Measurements from ENCODE around the gene TCP10L. TPM values are rescaled to one million over a fixed set of nuclear protein-coding genes. Genes with fewer than 3 reads are reported as not detected.

Gene TCP10L
- total RNA-seq, 1 donor from 2014 or later: 0.78 TPM

GRCh38 chr21:32539378-32539777, 45.9 kb downstream of the TCP10L start:
- DNase-seq (no peak), ATAC-seq (no peak)
- Histone ChIP-seq H3K36me3 (no peaks in the 10 kb centered on the region), H3K4me3 (no peak overlapping the region), H3K9me3 (no peaks in the 10 kb centered on the region), H3K27ac (no peak overlapping the region), H3K4me1 (no peaks in the 10 kb centered on the region), H3K27me3 (no peaks in the 10 kb centered on the region)
- intact Hi-C loops (cut with DNase I): no loop called here
- TF ChIP-seq CTCF (IDR thresholded peaks at IDR 0.05): no peak

DNA sequence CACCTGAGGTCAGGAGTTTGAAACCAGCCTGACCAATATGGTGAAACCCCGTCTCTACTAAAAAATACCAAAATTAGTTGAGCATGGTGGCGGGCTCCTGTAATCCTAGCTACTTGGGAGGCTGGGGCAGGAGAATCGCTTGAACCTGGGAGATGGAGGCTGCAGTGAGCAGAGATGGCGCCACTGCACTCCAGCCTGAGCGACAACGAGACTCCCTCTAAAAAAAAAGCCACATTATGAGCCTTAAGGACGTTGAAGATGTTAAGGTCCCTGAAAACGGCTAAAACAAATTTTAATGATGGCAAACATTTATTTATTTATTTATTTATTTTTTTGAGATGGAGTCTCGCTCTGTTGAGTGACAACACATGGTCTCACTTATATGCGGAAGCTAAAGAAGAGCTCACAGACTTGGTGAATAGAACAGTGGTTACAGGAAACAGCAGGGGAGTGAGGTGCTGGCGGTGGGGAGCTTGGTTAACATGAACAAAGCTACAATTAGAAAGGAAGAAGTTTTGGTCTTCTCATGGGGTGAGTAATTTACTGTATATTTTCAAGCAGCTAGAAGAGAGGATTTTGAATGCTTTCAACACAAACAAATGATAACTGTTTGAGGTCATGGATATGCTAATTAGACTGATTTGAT, 47.1 kb downstream of the TCP10L start:
- no peak for DNase-seq
- intact Hi-C loops (cut with DNase I): no loop called here
- H3K9me3 ChIP-seq: no peaks in the 10 kb centered on the region
- no peaks in the 10 kb centered on the region for H3K36me3 ChIP-seq
- H3K27me3 ChIP-seq: no peaks in the 10 kb centered on the region
- TF ChIP-seq CTCF (IDR thresholded peaks at IDR 0.05): no peak
- H3K4me1 ChIP-seq: no peaks in the 10 kb centered on the region
- ATAC-seq: no peak
- no peak overlapping the region for H3K4me3 ChIP-seq
- no peak overlapping the region for H3K27ac ChIP-seq

DNA sequence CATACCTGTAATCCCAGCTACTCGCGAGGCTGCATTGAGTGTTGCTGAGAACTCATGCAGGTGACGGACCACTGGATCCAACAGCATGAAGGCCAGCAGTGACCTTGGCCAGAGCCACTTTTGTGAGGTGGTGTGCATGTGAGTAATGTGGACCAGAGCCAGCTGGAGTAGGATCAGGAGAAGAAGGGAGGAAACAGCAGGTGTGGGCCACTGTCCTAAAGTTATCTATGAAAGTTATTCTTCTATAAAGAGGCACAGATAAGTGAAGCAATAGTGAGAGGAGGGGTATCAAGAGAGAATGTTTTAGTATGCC, 47.8 kb downstream of the TCP10L start:
- intact Hi-C loops (cut with DNase I): no loop called here
- no peak for TF ChIP-seq CTCF (IDR thresholded peaks at IDR 0.05)
- no peaks in the 10 kb centered on the region for H3K36me3 ChIP-seq
- no peaks in the 10 kb centered on the region for H3K4me1 ChIP-seq
- ATAC-seq (no peak), DNase-seq (no peak)
- H3K9me3 ChIP-seq: no peaks in the 10 kb centered on the region
- no peak overlapping the region for H3K27ac ChIP-seq
- H3K27me3 ChIP-seq: no peaks in the 10 kb centered on the region
- no peak overlapping the region for H3K4me3 ChIP-seq

- intact Hi-C loops (cut with DNase I): no loop called here
- DNase-seq: no peak
- ATAC-seq: no peak
Observed at GRCh38 chr21:32535612-32536011, 49.7 kb downstream of the TCP10L start.

DNA sequence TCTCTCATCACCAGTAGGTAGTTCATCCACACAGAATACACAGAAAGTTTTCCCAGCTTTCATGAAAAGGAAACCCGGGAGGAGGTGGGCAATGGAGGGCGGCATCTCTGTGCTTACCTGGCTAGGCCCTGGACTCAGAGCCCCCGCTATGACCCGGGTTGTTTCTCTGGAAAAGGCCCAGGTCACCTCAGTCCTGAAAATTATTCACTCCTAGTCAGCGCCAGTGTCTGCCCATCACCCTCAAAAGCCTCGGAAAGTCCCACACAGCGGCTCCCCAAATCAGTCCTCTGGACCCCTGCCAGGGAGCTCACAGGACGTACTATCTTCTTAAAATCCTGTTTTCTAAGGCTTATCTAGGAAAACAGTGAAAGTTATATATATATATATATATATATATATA, 51.2 kb downstream of the TCP10L start:
- H3K27ac ChIP-seq: no peak overlapping the region
- H3K9me3 ChIP-seq: no peaks in the 10 kb centered on the region
- no peaks in the 10 kb centered on the region for H3K36me3 ChIP-seq
- no peak overlapping the region for H3K4me3 ChIP-seq
- no peak for TF ChIP-seq CTCF (IDR thresholded peaks at IDR 0.05)
- no peak for ATAC-seq
- DNase-seq: no peak
- no peaks in the 10 kb centered on the region for H3K27me3 ChIP-seq
- intact Hi-C loops (cut with DNase I): no loop called here
- no peaks in the 10 kb centered on the region for H3K4me1 ChIP-seq

More at GRCh38 chr21:32535612-32536011, 49.7 kb downstream of the TCP10L start:
- H3K27me3 ChIP-seq: no peaks in the 10 kb centered on the region
- H3K36me3 ChIP-seq: no peaks in the 10 kb centered on the region
- H3K4me3 ChIP-seq: no peak overlapping the region
- no peaks in the 10 kb centered on the region for H3K9me3 ChIP-seq
- H3K4me1 ChIP-seq: no peaks in the 10 kb centered on the region
- no peak overlapping the region for H3K27ac ChIP-seq
- TF ChIP-seq CTCF (IDR thresholded peaks at IDR 0.05): no peak

DNA sequence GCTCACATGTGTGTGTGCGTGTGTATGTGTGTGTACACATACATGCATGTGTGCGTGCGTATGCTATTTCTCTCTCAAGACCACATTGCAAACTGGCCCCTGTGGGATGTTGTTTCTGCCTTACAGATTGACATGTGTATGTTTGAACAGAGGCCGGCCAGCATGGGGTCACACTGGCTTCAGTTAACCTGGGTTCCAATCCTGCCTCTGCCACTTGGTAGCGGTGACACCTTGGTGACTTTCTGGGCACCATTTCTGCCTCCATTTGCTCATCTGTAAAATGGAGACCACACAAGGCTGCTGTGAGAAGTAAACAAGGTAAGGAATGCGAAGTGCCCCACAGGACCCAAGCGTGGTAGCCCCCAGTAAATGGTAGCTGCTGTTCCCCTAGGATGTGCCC, 51.7 kb downstream of the TCP10L start:
- Histone ChIP-seq H3K4me3 (no peak overlapping the region), H3K4me1 (no peaks in the 10 kb centered on the region), H3K27ac (no peak overlapping the region), H3K36me3 (no peaks in the 10 kb centered on the region), H3K27me3 (no peaks in the 10 kb centered on the region), H3K9me3 (no peaks in the 10 kb centered on the region)
- TF ChIP-seq CTCF (IDR thresholded peaks at IDR 0.05): no peak
- intact Hi-C loops (cut with DNase I): no loop called here
- DNase-seq (no peak), ATAC-seq (no peak)
